NCI-H146 treated with DMSO at 0.1 percent for 48 hours (cell line): ENCODE data around the gene NHLRC4.

ENCODE experiments used
- DNase-seq: peaks from one replicate; lab custom pipeline; 2025; ENCODE audit not compliant: unreplicated experiment; lab: John Stamatoyannopoulos, UW

Gene NHLRC4

GRCh38 chr16:530111-530817, 36.5 kb upstream of the NHLRC4 start:
- DNase-seq, result no peak

GRCh38 chr16:531494-532125, 35.2 kb upstream of the NHLRC4 start:
- DNase-seq, result no peak

- no peak for DNase-seq
Observed at GRCh38 chr16:533391-534123, 33.2 kb upstream of the NHLRC4 start.

GRCh38 chr16:534135-534534, 32.7 kb upstream of the NHLRC4 start:
- DNase-seq, result no peak

- no peak for DNase-seq
Observed at GRCh38 chr16:534856-535445, 31.9 kb upstream of the NHLRC4 start.

- DNase-seq, result no peak
Observed at GRCh38 chr16:535446-536405, 31.1 kb upstream of the NHLRC4 start.

- DNase-seq, result no peak
Observed at GRCh38 chr16:536746-537145, 30.1 kb upstream of the NHLRC4 start.

GRCh38 chr16:537415-538335, 29.1 kb upstream of the NHLRC4 start:
- no peak for DNase-seq

- no peak for DNase-seq
Observed at GRCh38 chr16:539901-540530, 26.8 kb upstream of the NHLRC4 start.

- no peak for DNase-seq
Observed at GRCh38 chr16:540645-541340, 26.0 kb upstream of the NHLRC4 start.

- no peak for DNase-seq
Observed at GRCh38 chr16:543301-544164, 23.3 kb upstream of the NHLRC4 start.

- DNase-seq, result no peak
Observed at GRCh38 chr16:544517-544916, 22.3 kb upstream of the NHLRC4 start.

GRCh38 chr16:546909-547770, 19.7 kb upstream of the NHLRC4 start:
- DNase-seq, result no peak

- DNase-seq, result no peak
Observed at GRCh38 chr16:548586-548985, 18.2 kb upstream of the NHLRC4 start.

GRCh38 chr16:549544-550263, 17.1 kb upstream of the NHLRC4 start:
- DNase-seq, result no peak

GRCh38 chr16:551210-551609, 15.6 kb upstream of the NHLRC4 start:
- DNase-seq, result no peak
